Esophagus squamous epithelium (tissue), 5 donors: Measurements from ENCODE around the gene MAD1L1. TPM values are rescaled to one million over a fixed set of nuclear protein-coding genes. Genes with fewer than 3 reads are reported as not detected.

Experiments
- DNase-seq: peaks from one replicate; lab custom pipeline; 2025; lab: John Stamatoyannopoulos, UW
- H3K27ac ChIP-seq, 4 donors: fragments of 200-600 bp; sonication (generic); one replicate each; pipeline ENCODE4 v1.5.1; 2016 to 2019; ENCODE audit warnings: mild to moderate bottlenecking in 1 of 4
- H3K27me3 ChIP-seq, 4 donors: fragments of 200-600 bp; sonication (generic); 1 replicate in 3 of 4; 2 replicates in 1 of 4; pipeline versions ENCODE4 v1.5.1 to v1.6.0; 2017 to 2021; ENCODE audit warnings: antibody characterized with exemption in 1 of 4
- H3K36me3 ChIP-seq, 3 donors: fragments of 200-600 bp; sonication (generic); one replicate each; pipeline ENCODE4 v1.5.1; 2016 to 2019
- H3K4me1 ChIP-seq, 3 donors: fragments of 200-600 bp; sonication (generic); one replicate each; pipeline ENCODE4 v1.5.1; 2017 to 2019
- H3K4me3 ChIP-seq, 4 donors: fragments of 200-600 bp; sonication (generic); 1 replicate in 3 of 4; 2 replicates in 1 of 4; pipeline ENCODE4 v1.5.1; 2016 to 2019; ENCODE audit warnings: mild to moderate bottlenecking in 2 of 4, moderate library complexity in 1 of 4
- H3K9me3 ChIP-seq, 3 donors: fragments of 200-600 bp; sonication (generic); one replicate each; pipeline ENCODE4 v1.5.1; 2016 to 2019
- CTCF ChIP-seq, 6 experiments: fragments of 450-650 bp in 4 of 6; fragments of 200-600 bp in 2 of 6; sonication (generic) in 2 of 6; IDR thresholded peaks; one replicate each; pipeline ENCODE4 v1.5.1; 2016 to 2019; ENCODE audit warnings: antibody characterized with exemption in 6 of 6, mild to moderate bottlenecking in 4 of 6, moderate library complexity in 4 of 6
- POLR2A ChIP-seq, 4 donors: fragments of 450-650 bp; IDR thresholded peaks; one replicate each; pipeline ENCODE4 v1.6.1; 2017; ENCODE audit warnings: antibody characterized with exemption in 4 of 4, mild to moderate bottlenecking in 4 of 4, moderate library complexity in 3 of 4
- WGBS, 2 donors: methylation state at CpG; one replicate each; pipeline ENCODE4 v1.1.5; 2018; 5-methylcytosine and 5-hydroxymethylcytosine counted together
- intact Hi-C: fragments of 100-400 bp; cut with DNase I; formaldehyde crosslinking; loops from one replicate; pipeline ENCODE4 v1.15.0; 2022
- total RNA-seq, 4 donors: library from RNA; depleted of rRNA; stranded (reverse); fragments of >200 nt; gene quantifications; one replicate each; pipeline ENCODE4 v1.1.0, GENCODE V29; 2016
- donor health status: DM: yes; HTN: yes; CAD: no.

MAD1L1 gene
- total RNA-seq, 4 donors from 2014 or later: 16.6 to 40.4 (median 30.2) TPM

- no peak overlapping the region for H3K27ac ChIP-seq
- no peaks in the 10 kb centered on the region for H3K27me3 ChIP-seq
- TF ChIP-seq POLR2A (IDR thresholded peaks at IDR 0.05) (no peak), CTCF (IDR thresholded peaks at IDR 0.05) (no peak)
- H3K9me3 ChIP-seq: no peaks in the 10 kb centered on the region
- H3K4me3 ChIP-seq: no peak overlapping the region
- intact Hi-C loops: no loop called here
- DNase-seq: no peak
- WGBS, 2 donors: 89 to 94% methylated on average over 10 of the region's 10 CpGs
- peaks cover 0 to 7% (median 0%) of the 10 kb centered on the region in 3 donors for H3K36me3 ChIP-seq
- no peaks in the 10 kb centered on the region for H3K4me1 ChIP-seq
Measured at GRCh38 chr7:2182461-2182860, 50.3 kb downstream of the MAD1L1 start.

- H3K27ac ChIP-seq: no peak overlapping the region
- no peak overlapping the region for H3K4me3 ChIP-seq
- H3K9me3 ChIP-seq: no peaks in the 10 kb centered on the region
- intact Hi-C loops: no loop called here
- TF ChIP-seq CTCF (IDR thresholded peaks at IDR 0.05) (no peak), POLR2A (IDR thresholded peaks at IDR 0.05) (no peak)
- H3K4me1 ChIP-seq: no peaks in the 10 kb centered on the region
- DNase-seq: no peak
- no peaks in the 10 kb centered on the region for H3K27me3 ChIP-seq
- peaks cover 0 to 7% (median 0%) of the 10 kb centered on the region in 3 donors for H3K36me3 ChIP-seq
- WGBS, 2 donors: 91 to 93% methylated on average over 13 of the region's 13 CpGs
Measured at GRCh38 chr7:2181077-2181854, 51.5 kb downstream of the MAD1L1 start.

GRCh38 chr7:2180081-2180480, 52.7 kb downstream of the MAD1L1 start:
- no peaks in the 10 kb centered on the region for H3K27me3 ChIP-seq
- no peaks in the 10 kb centered on the region for H3K9me3 ChIP-seq
- TF ChIP-seq POLR2A (IDR thresholded peaks at IDR 0.05) (no peak), CTCF (IDR thresholded peaks at IDR 0.05) (no peak)
- intact Hi-C loops: no loop called here
- peaks cover 0 to 7% (median 0%) of the 10 kb centered on the region in 3 donors for H3K36me3 ChIP-seq
- H3K4me1 ChIP-seq: peaks cover 0 to 9% (median 8%) of the 10 kb centered on the region in 3 donors
- no peak overlapping the region for H3K4me3 ChIP-seq
- 83 to 96% methylated on average over 7 to 8 of the region's 8 CpGs for WGBS, 2 donors
- no peak for DNase-seq
- H3K27ac ChIP-seq: no peak overlapping the region

GRCh38 chr7:2175514-2175913, 57.2 kb downstream of the MAD1L1 start:
- H3K27ac ChIP-seq: no peak overlapping the region
- H3K27me3 ChIP-seq: no peaks in the 10 kb centered on the region
- H3K36me3 ChIP-seq: peaks cover 0 to 22% (median 0%) of the 10 kb centered on the region in 3 donors
- WGBS, 2 donors: 21 to 28% methylated on average over 2 of the region's 2 CpGs
- no peaks in the 10 kb centered on the region for H3K9me3 ChIP-seq
- intact Hi-C loops: no loop called here
- no peak for DNase-seq
- H3K4me1 ChIP-seq: peaks cover 6 to 36% (median 22%) of the 10 kb centered on the region in 3 donors
- TF ChIP-seq POLR2A (IDR thresholded peaks at IDR 0.05): no peak
- no peak for TF ChIP-seq CTCF (IDR thresholded peaks at IDR 0.05)
- no peak overlapping the region for H3K4me3 ChIP-seq

GRCh38 chr7:2175091-2175490, 57.7 kb downstream of the MAD1L1 start:
- TF ChIP-seq POLR2A (IDR thresholded peaks at IDR 0.05): no peak
- TF ChIP-seq CTCF (IDR thresholded peaks at IDR 0.05): no peak
- DNase-seq: no peak
- 77 to 86% methylated on average over 3 to 5 of the region's 15 CpGs for WGBS, 2 donors
- peaks cover 0 to 22% (median 0%) of the 10 kb centered on the region in 3 donors for H3K36me3 ChIP-seq
- no peak overlapping the region for H3K4me3 ChIP-seq
- no peaks in the 10 kb centered on the region for H3K9me3 ChIP-seq
- H3K27me3 ChIP-seq: no peaks in the 10 kb centered on the region
- peak overlapping the region in 1 of 4 donors; percentile 52 for H3K27ac ChIP-seq
- intact Hi-C loops: no loop called here
- peaks cover 6 to 41% (median 24%) of the 10 kb centered on the region in 3 donors for H3K4me1 ChIP-seq
